Gastroesophageal sphincter (tissue), 4 donors: Measurements from ENCODE around the gene C14orf132. TPM values are rescaled to one million over a fixed set of nuclear protein-coding genes. Genes with fewer than 3 reads are reported as not detected.

Experiments
- ATAC-seq: fragments of 150-250 bp; one replicate; pipeline ENCODE4 v1.9.1; 2016; ENCODE audit warnings: mild to moderate bottlenecking, moderate library complexity
- H3K27ac ChIP-seq, 4 donors: fragments of 200-600 bp; sonication (generic) in 3 of 4; 1 replicate in 3 of 4; 2 replicates in 1 of 4; pipeline ENCODE4 v1.5.1; 2016 to 2019
- H3K27me3 ChIP-seq: fragments of 200-600 bp; sonication (generic); one replicate; pipeline ENCODE4 v1.5.1; 2019
- H3K36me3 ChIP-seq, 2 donors: fragments of 200-600 bp; sonication (generic); one replicate each; pipeline ENCODE4 v1.5.1; 2019; ENCODE audit warnings: control low read depth in 1 of 2
- H3K4me1 ChIP-seq, 3 donors: fragments of 200-600 bp; sonication (generic); 1 replicate in 2 of 3; 2 replicates in 1 of 3; pipeline ENCODE4 v1.5.1; 2016 to 2019; ENCODE audit warnings: control low read depth in 2 of 3
- H3K4me3 ChIP-seq, 2 donors: fragments of 200-600 bp; sonication (generic); one replicate each; pipeline ENCODE4 v1.5.1; 2019; ENCODE audit warnings: mild to moderate bottlenecking in 1 of 2, moderate library complexity in 1 of 2
- H3K9me3 ChIP-seq, 3 donors: fragments of 200-600 bp; sonication (generic); one replicate each; pipeline ENCODE4 v1.5.1; 2017 to 2019; ENCODE audit warnings: control low read depth in 2 of 3
- EP300 ChIP-seq: sonication (generic); formaldehyde crosslinking; IDR thresholded peaks from one replicate; pipeline ENCODE4 v1.6.1; 2017; ENCODE audit warnings: antibody characterized with exemption, mild to moderate bottlenecking
- POLR2A ChIP-seq, 2 donors: fragments of 450-650 bp; IDR thresholded peaks; one replicate each; pipeline ENCODE4 v1.6.1; 2017; ENCODE audit warnings: antibody characterized with exemption in 2 of 2, mild to moderate bottlenecking in 2 of 2, moderate library complexity in 1 of 2
- POLR2AphosphoS5 ChIP-seq: sonication (generic); formaldehyde crosslinking; IDR thresholded peaks from one replicate; pipeline ENCODE4 v1.6.1; 2017; ENCODE audit warnings: antibody characterized with exemption
- WGBS, 2 donors: methylation state at CpG; one replicate each; pipeline ENCODE4 v1.1.5; 2018; ENCODE audit warnings: low coverage in 1 of 2; 5-methylcytosine and 5-hydroxymethylcytosine counted together
- total RNA-seq, 4 donors: library from RNA; depleted of rRNA; stranded (reverse); fragments of >200 nt; gene quantifications; one replicate each; pipeline ENCODE4 v1.1.0, GENCODE V29; 2016
- TF ChIP-seq, protein P1 (sequence below), 4 experiments: fragments of 200-600 bp in 2 of 4; fragments of 450-650 bp in 2 of 4; sonication (generic) in 1 of 4; IDR thresholded peaks; one replicate each; pipeline ENCODE4 v1.5.1; 2017 to 2019; ENCODE audit warnings: antibody characterized with exemption in 4 of 4, mild to moderate bottlenecking in 2 of 4, moderate library complexity in 2 of 4

C14orf132 gene
- total RNA-seq, 4 donors from 2014 or later = 52.0 to 135 (median 74.6) TPM

DNA sequence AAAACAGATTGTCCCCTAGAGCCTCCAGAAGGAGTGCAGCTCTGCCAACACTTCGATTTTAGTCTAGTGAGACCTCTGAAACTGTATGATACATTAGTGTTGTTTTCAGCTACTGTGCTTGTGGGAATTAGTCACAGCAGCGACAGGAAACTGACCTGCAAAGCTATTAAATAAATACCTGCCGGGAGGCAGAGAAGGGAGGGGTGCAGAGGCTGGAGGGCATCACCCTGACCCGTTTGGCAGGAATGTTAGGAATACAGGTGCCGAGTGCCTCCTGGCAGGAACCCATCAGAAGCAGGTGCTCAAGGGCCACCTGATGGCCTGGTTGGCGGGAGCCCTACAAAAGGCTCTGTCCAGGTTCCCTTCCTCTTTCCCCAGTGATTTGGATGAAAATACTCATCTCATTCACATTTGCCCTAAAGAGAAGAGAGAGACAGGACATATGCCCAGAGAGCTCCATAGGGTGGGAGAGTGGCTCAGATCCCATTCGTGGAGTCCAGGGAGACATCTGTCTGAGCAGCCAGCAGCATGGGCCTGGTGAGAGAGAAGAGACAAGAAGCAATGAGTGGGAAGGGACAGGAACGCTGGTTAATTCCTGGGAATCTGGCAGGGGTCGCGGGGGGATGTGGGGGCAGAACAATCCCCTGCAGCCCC is 44.6 kb downstream of the C14orf132 start:
- Histone ChIP-seq H3K4me1 (no peaks in the 10 kb centered on the region), H3K9me3 (no peaks in the 10 kb centered on the region), H3K36me3 (peaks cover 0 to 26% of the 10 kb centered on the region in 2 donors), H3K27me3 (no peaks in the 10 kb centered on the region), H3K27ac (no peak overlapping the region), H3K4me3 (no peak overlapping the region)
- no peak for ATAC-seq
- no peak for TF ChIP-seq EP300
- TF ChIP-seq POLR2A (IDR thresholded peaks at IDR 0.05) = no peak
- TF ChIP-seq, protein P1, sequence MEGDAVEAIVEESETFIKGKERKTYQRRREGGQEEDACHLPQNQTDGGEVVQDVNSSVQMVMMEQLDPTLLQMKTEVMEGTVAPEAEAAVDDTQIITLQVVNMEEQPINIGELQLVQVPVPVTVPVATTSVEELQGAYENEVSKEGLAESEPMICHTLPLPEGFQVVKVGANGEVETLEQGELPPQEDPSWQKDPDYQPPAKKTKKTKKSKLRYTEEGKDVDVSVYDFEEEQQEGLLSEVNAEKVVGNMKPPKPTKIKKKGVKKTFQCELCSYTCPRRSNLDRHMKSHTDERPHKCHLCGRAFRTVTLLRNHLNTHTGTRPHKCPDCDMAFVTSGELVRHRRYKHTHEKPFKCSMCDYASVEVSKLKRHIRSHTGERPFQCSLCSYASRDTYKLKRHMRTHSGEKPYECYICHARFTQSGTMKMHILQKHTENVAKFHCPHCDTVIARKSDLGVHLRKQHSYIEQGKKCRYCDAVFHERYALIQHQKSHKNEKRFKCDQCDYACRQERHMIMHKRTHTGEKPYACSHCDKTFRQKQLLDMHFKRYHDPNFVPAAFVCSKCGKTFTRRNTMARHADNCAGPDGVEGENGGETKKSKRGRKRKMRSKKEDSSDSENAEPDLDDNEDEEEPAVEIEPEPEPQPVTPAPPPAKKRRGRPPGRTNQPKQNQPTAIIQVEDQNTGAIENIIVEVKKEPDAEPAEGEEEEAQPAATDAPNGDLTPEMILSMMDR (IDR thresholded peaks at IDR 0.05) = no peak
- no peak for TF ChIP-seq POLR2AphosphoS5
- WGBS, 2 donors = 75 to 76% methylated on average over 3 to 7 of the region's 10 CpGs

- TF ChIP-seq, protein P1 (IDR thresholded peaks at IDR 0.05) = no peak
- TF ChIP-seq EP300 (no peak), POLR2AphosphoS5 (no peak), POLR2A (IDR thresholded peaks at IDR 0.05) (no peak)
- H3K27ac ChIP-seq = no peak overlapping the region
- peaks cover 0 to 3% (median 0%) of the 10 kb centered on the region in 3 donors for H3K4me1 ChIP-seq
- H3K9me3 ChIP-seq = no peaks in the 10 kb centered on the region
- 67% methylated on average over 2 of the region's 4 CpGs; no CpG with 5 or more reads in 1 of the 2 donors for WGBS, 2 donors
- no peak for ATAC-seq
- peaks cover 0 to 36% of the 10 kb centered on the region in 2 donors for H3K36me3 ChIP-seq
- H3K4me3 ChIP-seq = no peak overlapping the region
- no peaks in the 10 kb centered on the region for H3K27me3 ChIP-seq
Measured at GRCh38 chr14:96084796-96085195, 45.6 kb downstream of the C14orf132 start.

DNA sequence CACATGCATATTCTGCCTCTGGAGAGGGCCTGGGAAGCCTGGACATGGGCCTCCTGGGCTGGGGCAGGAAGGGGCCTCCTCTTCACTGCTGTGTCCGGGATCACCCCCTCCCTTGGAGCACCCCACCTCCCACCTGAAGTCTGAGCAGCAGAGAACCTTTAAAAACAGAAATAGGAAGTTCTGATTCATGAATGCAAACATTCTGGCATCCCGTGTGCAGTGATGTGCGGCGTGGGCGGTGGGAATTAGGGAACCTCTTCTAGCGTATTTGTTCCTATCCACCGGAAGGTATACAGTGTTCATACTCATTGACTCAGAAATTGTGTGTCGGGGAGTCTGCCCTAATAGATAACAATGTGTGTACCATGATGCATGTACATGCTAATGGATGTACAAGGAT is 46.2 kb downstream of the C14orf132 start:
- H3K4me3 ChIP-seq = no peak overlapping the region
- no peak for ATAC-seq
- no peak overlapping the region for H3K27ac ChIP-seq
- peaks cover 0 to 9% (median 0%) of the 10 kb centered on the region in 3 donors for H3K4me1 ChIP-seq
- peaks cover 0 to 36% of the 10 kb centered on the region in 2 donors for H3K36me3 ChIP-seq
- TF ChIP-seq POLR2AphosphoS5 = no peak
- no peak for TF ChIP-seq EP300
- TF ChIP-seq, protein P1 (IDR thresholded peaks at IDR 0.05) = no peak
- TF ChIP-seq POLR2A (IDR thresholded peaks at IDR 0.05) = no peak
- no peaks in the 10 kb centered on the region for H3K27me3 ChIP-seq
- WGBS, 2 donors = 57 to 86% methylated on average over 6 of the region's 8 CpGs
- H3K9me3 ChIP-seq = no peaks in the 10 kb centered on the region

DNA sequence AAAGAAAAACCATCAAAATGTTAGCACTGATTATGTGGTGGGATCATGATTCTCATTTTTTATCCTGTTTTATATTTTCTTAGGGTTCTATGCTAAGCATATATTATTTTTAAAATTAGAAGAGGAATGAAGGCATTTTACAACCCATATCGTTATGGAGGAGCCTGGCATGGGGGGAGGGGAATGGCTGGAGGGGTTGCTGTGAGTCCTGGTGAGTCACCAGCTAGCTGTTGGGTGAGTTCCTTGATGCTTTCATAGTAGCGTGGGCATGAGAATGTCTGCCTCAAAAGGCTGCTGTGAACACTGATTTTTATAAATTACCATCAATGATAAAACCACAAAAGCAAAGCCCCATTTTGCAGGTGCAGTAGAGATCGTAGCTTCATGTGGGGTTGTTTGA is 46.9 kb downstream of the C14orf132 start:
- TF ChIP-seq, protein P1 (IDR thresholded peaks at IDR 0.05) = no peak
- TF ChIP-seq POLR2A (IDR thresholded peaks at IDR 0.05) (no peak), EP300 (no peak), POLR2AphosphoS5 (no peak)
- H3K27ac ChIP-seq = no peak overlapping the region
- no peaks in the 10 kb centered on the region for H3K27me3 ChIP-seq
- H3K4me3 ChIP-seq = no peak overlapping the region
- H3K36me3 ChIP-seq = peaks cover 0 to 36% of the 10 kb centered on the region in 2 donors
- WGBS, 2 donors = 56 to 66% methylated on average over 3 of the region's 3 CpGs
- peaks cover 0 to 16% (median 4%) of the 10 kb centered on the region in 3 donors for H3K4me1 ChIP-seq
- H3K9me3 ChIP-seq = no peaks in the 10 kb centered on the region
- ATAC-seq = no peak

- no peak for ATAC-seq
- peaks cover 0 to 36% of the 10 kb centered on the region in 2 donors for H3K36me3 ChIP-seq
- no peaks in the 10 kb centered on the region for H3K9me3 ChIP-seq
- TF ChIP-seq EP300 = no peak
- no peak for TF ChIP-seq POLR2AphosphoS5
- TF ChIP-seq POLR2A (IDR thresholded peaks at IDR 0.05) = no peak
- TF ChIP-seq, protein P1 (IDR thresholded peaks at IDR 0.05) = no peak
- H3K4me1 ChIP-seq = peaks cover 0 to 21% (median 4%) of the 10 kb centered on the region in 3 donors
- WGBS, 2 donors = 86 to 97% methylated on average over 1 to 6 of the region's 18 CpGs
- H3K27me3 ChIP-seq = no peaks in the 10 kb centered on the region
- no peak overlapping the region for H3K4me3 ChIP-seq
- no peak overlapping the region for H3K27ac ChIP-seq
Measured at GRCh38 chr14:96086574-96087077, 47.5 kb downstream of the C14orf132 start.
